Astrocyte of the cerebellum (primary cell): Measurements from ENCODE around the gene NLGN1.
"Not testable (repeated sequence)": the region's sequence is repeated elsewhere in the genome, so short reads cannot be mapped to it uniquely, and the experiment has no call there.

Experiments used
- DNase-seq: peaks from one replicate; pipeline ENCODE4 v3.0.0-alpha.2; 2011; ENCODE audit warnings: low read depth
- H3K4me3 ChIP-seq: 2 replicates; pipeline ENCODE4 v1.5.1; 2011; ENCODE audit warnings: mild to moderate bottlenecking, low read depth, low read length, moderate library complexity
- in situ Hi-C: cut with HindIII; loops from 2 replicates; pipeline ENCODE4 v1.10.0; 2017; ENCODE audit warnings: low sequenced_read_pairs
- TF ChIP-seq, protein P1 (sequence below): IDR thresholded peaks from 2 replicates; pipeline ENCODE4 v1.5.1; 2012; ENCODE audit warnings: low read length, low read depth, moderate library complexity, mild to moderate bottlenecking; ENCODE audit errors: missing control alignments

The NLGN1 gene

DNA sequence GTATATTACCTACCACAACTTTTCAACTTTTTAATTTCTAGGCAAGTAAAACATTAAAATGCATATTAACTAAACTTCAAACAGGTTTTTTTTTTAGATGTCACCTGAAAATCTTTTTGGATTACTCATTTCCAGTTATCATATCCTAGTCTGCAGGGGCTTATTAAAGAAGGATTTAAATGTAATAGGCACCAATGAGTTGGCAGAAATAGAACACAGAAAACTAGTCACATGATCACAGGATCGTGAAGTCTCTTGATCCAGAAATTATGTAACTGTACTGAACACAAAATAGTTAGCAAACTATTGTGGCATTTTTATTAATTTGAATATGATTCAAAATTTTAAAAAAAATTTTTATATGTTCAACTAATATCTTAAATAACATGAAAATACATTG lies 807.2 kb downstream of the NLGN1 start:
- no peak for DNase-seq
- in situ Hi-C loops = no loop called here
- TF ChIP-seq, protein P1, sequence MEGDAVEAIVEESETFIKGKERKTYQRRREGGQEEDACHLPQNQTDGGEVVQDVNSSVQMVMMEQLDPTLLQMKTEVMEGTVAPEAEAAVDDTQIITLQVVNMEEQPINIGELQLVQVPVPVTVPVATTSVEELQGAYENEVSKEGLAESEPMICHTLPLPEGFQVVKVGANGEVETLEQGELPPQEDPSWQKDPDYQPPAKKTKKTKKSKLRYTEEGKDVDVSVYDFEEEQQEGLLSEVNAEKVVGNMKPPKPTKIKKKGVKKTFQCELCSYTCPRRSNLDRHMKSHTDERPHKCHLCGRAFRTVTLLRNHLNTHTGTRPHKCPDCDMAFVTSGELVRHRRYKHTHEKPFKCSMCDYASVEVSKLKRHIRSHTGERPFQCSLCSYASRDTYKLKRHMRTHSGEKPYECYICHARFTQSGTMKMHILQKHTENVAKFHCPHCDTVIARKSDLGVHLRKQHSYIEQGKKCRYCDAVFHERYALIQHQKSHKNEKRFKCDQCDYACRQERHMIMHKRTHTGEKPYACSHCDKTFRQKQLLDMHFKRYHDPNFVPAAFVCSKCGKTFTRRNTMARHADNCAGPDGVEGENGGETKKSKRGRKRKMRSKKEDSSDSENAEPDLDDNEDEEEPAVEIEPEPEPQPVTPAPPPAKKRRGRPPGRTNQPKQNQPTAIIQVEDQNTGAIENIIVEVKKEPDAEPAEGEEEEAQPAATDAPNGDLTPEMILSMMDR = no peak
- no peak overlapping the region for H3K4me3 ChIP-seq

DNA sequence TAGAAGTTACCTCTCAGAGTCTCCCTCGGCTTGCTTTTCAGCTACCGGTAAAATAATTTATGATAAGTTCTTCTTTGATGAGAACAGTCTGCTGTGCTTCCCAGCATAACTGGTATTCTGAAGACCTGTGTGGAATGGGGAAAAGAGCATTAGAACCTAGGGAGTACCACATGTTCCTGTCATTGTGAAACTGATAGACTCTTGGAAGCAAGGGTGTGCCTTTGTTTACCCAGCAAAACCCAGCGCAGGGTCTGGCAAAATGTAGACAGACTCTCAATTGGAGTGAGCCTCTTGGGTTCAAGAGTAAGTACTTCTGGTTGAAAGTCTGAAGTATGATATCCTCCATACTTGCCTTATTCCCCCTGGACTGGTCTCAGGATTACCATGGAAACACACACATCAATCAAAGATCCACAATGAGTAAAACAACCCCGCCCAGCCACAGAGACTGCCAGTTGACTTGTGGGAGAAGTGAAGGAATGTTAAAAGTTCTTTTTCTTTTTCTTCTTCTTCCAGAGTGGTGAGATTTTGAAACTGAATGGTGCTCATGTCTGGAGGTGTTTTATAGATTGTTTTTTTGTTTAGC lies 809.2 kb downstream of the NLGN1 start:
- in situ Hi-C loops = no loop called here
- H3K4me3 ChIP-seq = no peak overlapping the region
- DNase-seq = no peak
- TF ChIP-seq, protein P1 = no peak

DNA sequence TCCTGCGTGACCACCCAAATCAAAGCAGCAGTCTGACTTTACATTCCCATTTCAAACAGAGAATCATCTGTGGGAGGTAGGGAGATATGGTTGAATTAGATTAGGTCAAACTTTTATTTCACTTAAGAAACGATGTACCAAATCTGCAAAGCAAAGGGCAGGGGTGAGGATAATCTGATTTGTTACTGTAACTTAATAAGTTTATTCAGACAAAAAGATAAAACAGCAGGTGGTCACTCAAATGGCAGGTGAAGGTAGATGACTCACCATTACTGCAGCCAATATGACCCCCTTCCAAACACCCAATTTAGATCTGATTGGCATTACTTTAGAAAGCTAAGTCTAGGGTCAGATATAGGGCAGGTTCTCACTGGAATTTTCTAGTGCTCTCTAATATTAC lies 810.6 kb downstream of the NLGN1 start:
- in situ Hi-C loops = no loop called here
- no peak overlapping the region for H3K4me3 ChIP-seq
- TF ChIP-seq, protein P1 = no peak
- no peak for DNase-seq

DNA sequence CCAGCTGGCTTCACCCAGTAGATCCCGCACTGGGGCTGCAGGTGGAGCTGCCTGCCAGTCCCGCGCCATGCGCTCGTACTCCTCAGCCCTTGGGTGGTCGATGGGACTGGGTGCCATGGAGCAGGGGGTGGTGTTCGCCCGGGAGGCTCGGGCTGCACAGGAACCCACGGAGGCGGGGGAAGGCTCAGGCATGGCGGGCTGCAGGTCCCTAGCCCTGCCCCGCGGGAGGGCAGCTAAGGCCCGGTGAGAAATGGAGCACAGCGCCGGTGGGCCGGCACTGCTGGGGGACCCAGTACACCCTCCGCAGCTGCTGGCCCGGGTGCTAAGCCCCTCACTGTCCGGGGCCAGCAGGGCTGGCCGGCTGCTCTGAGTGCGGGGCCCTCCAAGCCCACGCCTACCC lies 814.4 kb downstream of the NLGN1 start:
- in situ Hi-C loops, DNase-seq, H3K4me3 ChIP-seq: not testable (repeated sequence)

DNA sequence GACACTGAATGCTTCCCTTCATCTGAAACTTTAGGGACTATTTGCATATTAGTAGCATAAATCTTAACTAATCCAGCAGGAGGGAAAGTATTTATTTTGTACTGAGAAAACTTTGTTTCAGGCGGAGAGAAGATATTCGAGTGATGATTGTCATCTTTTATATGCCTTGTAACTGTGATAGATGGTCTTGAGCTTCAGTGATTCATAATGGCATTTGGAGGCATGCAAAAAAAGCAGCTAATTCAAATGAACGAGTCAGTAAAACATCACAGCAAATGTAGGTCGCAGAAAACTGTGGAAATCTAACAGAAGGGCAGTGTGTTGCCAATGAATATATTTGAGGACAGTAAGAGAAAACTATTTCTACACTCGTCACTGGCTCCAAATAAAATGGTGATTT lies 817.9 kb downstream of the NLGN1 start:
- in situ Hi-C loops = no loop called here
- TF ChIP-seq, protein P1 = no peak
- DNase-seq = no peak
- H3K4me3 ChIP-seq = no peak overlapping the region

DNA sequence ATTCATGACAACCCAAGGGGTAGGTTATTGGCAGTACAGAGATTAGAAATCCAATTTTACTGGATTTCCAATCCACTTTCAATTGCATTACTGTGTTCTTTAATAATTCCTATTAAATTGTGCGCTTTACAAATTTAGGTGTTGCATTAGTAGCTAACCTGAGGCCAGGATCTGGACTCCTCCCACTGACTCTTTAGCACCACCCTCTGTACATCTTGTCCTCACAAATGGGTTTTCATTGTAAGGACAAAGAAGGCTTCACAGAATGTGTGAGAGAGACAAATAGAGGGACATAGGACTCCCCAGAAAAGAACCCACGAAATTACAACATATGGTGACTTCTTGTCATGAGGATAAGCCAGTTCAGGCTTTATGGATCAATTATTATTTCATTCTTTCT lies 818.5 kb downstream of the NLGN1 start:
- DNase-seq = no peak
- TF ChIP-seq, protein P1 = no peak
- no peak overlapping the region for H3K4me3 ChIP-seq
- in situ Hi-C loops = no loop called here

DNA sequence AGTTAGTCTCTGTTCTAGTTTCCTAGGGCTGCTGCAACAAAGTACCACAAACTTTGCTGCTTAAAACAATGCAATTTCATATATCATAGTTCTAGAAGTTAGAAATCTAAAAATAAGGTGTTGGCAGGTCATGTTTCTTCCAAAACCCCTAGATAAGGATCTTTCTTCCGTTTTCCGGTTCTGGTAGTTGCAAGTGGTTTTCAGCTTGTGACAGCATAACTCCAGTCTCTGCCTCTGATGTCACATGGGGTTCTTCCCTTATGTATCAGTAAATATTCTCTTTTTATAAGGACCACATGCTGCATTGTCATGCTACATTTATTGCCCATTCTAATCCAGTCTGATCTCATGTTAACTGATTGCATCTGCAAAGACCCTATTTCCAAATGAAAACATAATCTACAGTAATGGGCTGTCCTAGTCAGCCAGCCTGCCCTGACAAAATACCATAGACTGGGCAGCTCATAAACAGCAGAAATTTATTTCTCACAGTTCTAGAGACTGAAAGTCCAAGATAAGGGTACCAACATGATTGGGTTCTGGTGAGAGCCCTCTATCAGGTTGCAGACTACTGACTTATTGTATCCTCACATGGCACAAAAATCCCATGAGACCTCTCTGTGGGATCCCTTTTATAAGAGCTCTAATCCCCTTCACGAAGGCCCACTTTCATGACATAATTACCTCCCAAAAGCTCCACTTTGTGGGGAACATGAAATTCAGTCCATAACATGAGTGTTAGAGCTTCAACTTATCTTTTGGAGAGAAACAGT lies 819.6 kb downstream of the NLGN1 start:
- H3K4me3 ChIP-seq = no peak overlapping the region
- TF ChIP-seq, protein P1 = no peak
- in situ Hi-C loops = no loop called here
- DNase-seq = no peak
